Endothelial cell of umbilical vein (primary cell): ENCODE data around the gene LTA4H. TPM values are rescaled to one million over a fixed set of nuclear protein-coding genes. Genes with fewer than 3 reads are reported as not detected.

Experiments
- BruUV-seq: library from RNA; stranded (reverse); fragments of 400-500 nt; replicated peaks from 2 replicates; lab custom pipeline; 2021; lab: Mats Ljungman, UMichigan
- CTCF ChIA-PET: fragments of 300-600, 350-600 bp; sonication (Branson Sonifier 250); formaldehyde crosslinking; loops from one replicate; lab custom pipeline; 2021; ENCODE audit warnings: antibody characterized with exemption, inconsistent platforms; lab: Charles Lee
- POLR2A ChIA-PET: fragments of 300-600, 350-600 bp; sonication (Branson Sonifier 250); formaldehyde crosslinking; loops from one replicate; lab custom pipeline; 2021; ENCODE audit warnings: antibody characterized with exemption, inconsistent platforms; lab: Charles Lee
- DNase-seq: peaks from one replicate; pipeline ENCODE4 v3.0.0-alpha.2; 2011; ENCODE audit warnings: low read depth, low spot score
- FAIRE-seq: peaks from 2 replicates; lab custom pipeline; 2011; peaks lifted over from hg19 to GRCh38; lab: Jason Lieb, UNC
- H2AFZ ChIP-seq: 2 replicates; pipeline ENCODE4 v1.6.0; 2012; ENCODE audit warnings: low read depth, low read length, control low read depth, inconsistent platforms
- H3K27ac ChIP-seq: 2 replicates; pipeline ENCODE4 v1.5.1; 2011; ENCODE audit warnings: low read depth, mild to moderate bottlenecking, control low read depth, low read length, moderate library complexity; ENCODE audit not compliant: insufficient read depth
- H3K27me3 ChIP-seq, 2 experiments: 2 replicates each; pipeline versions ENCODE4 v1.6.0 to v1.6.1; 2011; ENCODE audit warnings: low read length in 2 of 2, mixed read lengths in 1 of 2; ENCODE audit not compliant: control insufficient read depth in 2 of 2, insufficient read depth in 2 of 2
- H3K36me3 ChIP-seq, 2 experiments: 2 replicates in 1 of 2; 3 replicates in 1 of 2; pipeline ENCODE4 v1.5.1; 2011; ENCODE audit warnings: low read length in 2 of 2, mild to moderate bottlenecking in 1 of 2, moderate library complexity in 1 of 2; ENCODE audit not compliant: control insufficient read depth in 2 of 2, insufficient read depth in 2 of 2; ENCODE audit errors: extremely low read depth in 1 of 2
- H3K4me1 ChIP-seq: 3 replicates; pipeline ENCODE4 v1.5.1; 2011; ENCODE audit warnings: mild to moderate bottlenecking, low read length; ENCODE audit not compliant: control insufficient read depth, insufficient read depth; ENCODE audit errors: extremely low read depth
- H3K4me2 ChIP-seq: 2 replicates; pipeline ENCODE4 v1.6.1; 2011; ENCODE audit warnings: low read length, control low read depth, mixed read lengths; ENCODE audit not compliant: insufficient read depth
- H3K4me3 ChIP-seq, 3 experiments: fragments of 200-600 bp in 1 of 3; sonication (generic), shearing (Covaris generic) in 1 of 3; replicated peaks in 1 of 3; 2 replicates each; pipeline ENCODE4 v1.5.1; 2011 to 2016; ENCODE audit warnings: control low read depth in 3 of 3, low read length in 3 of 3, mild to moderate bottlenecking in 2 of 3, inconsistent platforms in 1 of 3, low read depth in 1 of 3, moderate library complexity in 1 of 3; ENCODE audit not compliant: insufficient read depth in 1 of 3
- H3K79me2 ChIP-seq: 2 replicates; pipeline ENCODE4 v1.6.0; 2012; ENCODE audit warnings: low read length, inconsistent platforms; ENCODE audit not compliant: control insufficient read depth, insufficient read depth
- H3K9ac ChIP-seq: replicated peaks from 2 replicates; pipeline ENCODE3; 2011; ENCODE audit warnings: low read length, control low read depth; ENCODE audit not compliant: insufficient read depth; ENCODE audit errors: extremely low read depth
- H3K9me1 ChIP-seq: replicated peaks from 3 replicates; pipeline ENCODE4 v1.6.0; 2011; ENCODE audit warnings: mild to moderate bottlenecking, low read length; ENCODE audit not compliant: control insufficient read depth, insufficient read depth; ENCODE audit errors: extremely low read depth
- H3K9me3 ChIP-seq: replicated peaks from 2 replicates; pipeline ENCODE4 v1.5.1; 2012; ENCODE audit warnings: low read length, inconsistent platforms; ENCODE audit not compliant: control insufficient read depth, insufficient read depth
- H4K20me1 ChIP-seq: replicated peaks from 2 replicates; pipeline ENCODE3; 2011; ENCODE audit warnings: mild to moderate bottlenecking, low read length; ENCODE audit not compliant: control insufficient read depth, insufficient read depth; ENCODE audit errors: extremely low read depth
- EZH2 ChIP-seq: IDR thresholded peaks from 2 replicates; pipeline ENCODE4 v1.6.1; 2012; ENCODE audit warnings: borderline replicate concordance, low read depth, mild to moderate bottlenecking, moderate library complexity, low read length, inconsistent platforms; ENCODE audit not compliant: severe bottlenecking
- FOS ChIP-seq: IDR thresholded peaks from 2 replicates; pipeline ENCODE4 v1.6.1; 2011; ENCODE audit warnings: mild to moderate bottlenecking, low read length, moderate library complexity, borderline replicate concordance; ENCODE audit not compliant: insufficient read depth
- JUN ChIP-seq: IDR thresholded peaks from 2 replicates; pipeline ENCODE4 v1.6.1; 2011; ENCODE audit warnings: borderline replicate concordance, low read depth; ENCODE audit not compliant: insufficient read length, insufficient read depth
- MYC ChIP-seq: IDR thresholded peaks from one replicate; pipeline ENCODE4 v1.6.1; 2011; ENCODE audit warnings: mild to moderate bottlenecking, low read depth, low read length
- dilution Hi-C: fragments of 300-500 bp; cut with MboI; formaldehyde crosslinking; loops from one replicate; pipeline ENCODE4 v1.15.0; 2019; ENCODE audit warnings: low sequenced_read_pairs; ENCODE audit not compliant: extremely low pct_ligation_motif_present
- intact Hi-C: fragments of 100-400 bp; cut with micrococcal nuclease; formaldehyde crosslinking; loops from one replicate; pipeline ENCODE4 v1.10.0; 2022
- polyA plus RNA-seq, 4 experiments: library from polyadenylated mRNA; depleted of rRNA in 3 of 4; stranded (reverse) in 3 of 4; unstranded in 1 of 4; fragments of >200 nt; gene quantifications; 2 replicates each; pipeline versions ENCODE4 v1.2.1 to v1.2.3, GENCODE V29; 2011 to 2012; ENCODE audit warnings: missing spikeins in 1 of 4
- total RNA-seq: library from RNA; stranded (reverse); gene quantifications from 2 replicates; pipeline ENCODE4 v1.2.3, GENCODE V29; 2021

The LTA4H gene
- total and polyA plus RNA-seq, 2 donors (not counting 3 experiments of a cell fraction or from before 2014, with no cell fraction given): 77.1 to 85.2 TPM

- Histone ChIP-seq H4K20me1 (no peaks in the 10 kb centered on the region), H3K36me3 (no peaks in the 10 kb centered on the region), H3K4me2 (no peak overlapping the region), H3K9ac (no peak overlapping the region), H3K4me1 (no peaks in the 10 kb centered on the region), H2AFZ (no peak overlapping the region), H3K79me2 (no peaks in the 10 kb centered on the region), H3K9me3 (no peaks in the 10 kb centered on the region), H3K4me3 (no peak overlapping the region), H3K27me3 (peaks cover 8 to 9% of the 10 kb centered on the region in 2 experiments), H3K27ac (no peak overlapping the region), H3K9me1 (no peaks in the 10 kb centered on the region)
- BruUV-seq: no TSS peak
- ChIA-PET POLR2A (no interaction called here), CTCF (no interaction called here)
- no peak for DNase-seq
- FAIRE-seq: no peak
- dilution Hi-C loops: no loop called here
- TF ChIP-seq EZH2: no peak
- intact Hi-C loops: no loop called here
Observed at GRCh38 chr12:95976416-95976832, 59.0 kb downstream of the LTA4H start.

- Histone ChIP-seq H3K27me3 (peaks cover 8 to 9% of the 10 kb centered on the region in 2 experiments), H3K4me2 (no peak overlapping the region), H3K4me1 (no peaks in the 10 kb centered on the region), H4K20me1 (no peaks in the 10 kb centered on the region), H2AFZ (no peak overlapping the region), H3K9ac (no peak overlapping the region), H3K36me3 (no peaks in the 10 kb centered on the region), H3K4me3 (no peak overlapping the region), H3K79me2 (no peaks in the 10 kb centered on the region), H3K9me1 (no peaks in the 10 kb centered on the region), H3K9me3 (no peaks in the 10 kb centered on the region), H3K27ac (no peak overlapping the region)
- intact Hi-C loops (no loop called here), dilution Hi-C loops (no loop called here)
- ChIA-PET POLR2A (no interaction called here), CTCF (interaction anchor here (1.4 kb wide), 1 partner anchor 24 kb away, joined by 3 read pairs; no protein-coding TSS in a partner anchor)
- no peak for TF ChIP-seq FOS
- no peak for TF ChIP-seq MYC
- no peak for TF ChIP-seq JUN
- DNase-seq (no peak), FAIRE-seq (no peak)
- no TSS peak for BruUV-seq
Observed at GRCh38 chr12:95975491-95975890, 59.9 kb downstream of the LTA4H start.
